HG02884 (cell line): ENCODE data around the gene IFNL2.
"Not testable (repeated sequence)": the region's sequence is repeated elsewhere in the genome, so short reads cannot be mapped to it uniquely, and the experiment has no call there.

Source experiments
- ATAC-seq: cut with Tn5 transposase; IDR thresholded peaks from one replicate; pipeline ENCODE4 v1.9.1; 2021; ENCODE audit warnings: mild to moderate bottlenecking, moderate library complexity; ENCODE audit not compliant: unreplicated experiment

The IFNL2 gene

DNA sequence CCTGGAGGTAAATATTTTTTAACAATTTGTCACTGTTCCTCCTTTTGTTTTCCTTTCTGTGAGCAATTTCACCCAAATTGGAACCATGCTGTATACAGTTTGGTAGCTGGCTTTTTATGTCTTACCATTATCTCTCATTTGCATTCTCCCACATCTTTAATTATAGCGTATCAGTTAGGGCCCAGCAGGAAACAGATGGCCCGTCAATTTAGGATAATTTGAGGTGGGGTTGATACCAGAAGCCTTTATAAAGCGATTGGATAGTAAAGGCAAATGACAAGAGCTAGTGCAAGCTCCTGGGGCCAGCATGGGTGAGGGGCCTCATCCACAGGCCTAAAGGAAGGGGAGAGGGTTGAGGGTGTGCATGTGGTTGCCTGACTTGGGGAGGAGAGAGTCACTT, 15.7 kb upstream of the IFNL2 start:
- no peak for ATAC-seq

DNA sequence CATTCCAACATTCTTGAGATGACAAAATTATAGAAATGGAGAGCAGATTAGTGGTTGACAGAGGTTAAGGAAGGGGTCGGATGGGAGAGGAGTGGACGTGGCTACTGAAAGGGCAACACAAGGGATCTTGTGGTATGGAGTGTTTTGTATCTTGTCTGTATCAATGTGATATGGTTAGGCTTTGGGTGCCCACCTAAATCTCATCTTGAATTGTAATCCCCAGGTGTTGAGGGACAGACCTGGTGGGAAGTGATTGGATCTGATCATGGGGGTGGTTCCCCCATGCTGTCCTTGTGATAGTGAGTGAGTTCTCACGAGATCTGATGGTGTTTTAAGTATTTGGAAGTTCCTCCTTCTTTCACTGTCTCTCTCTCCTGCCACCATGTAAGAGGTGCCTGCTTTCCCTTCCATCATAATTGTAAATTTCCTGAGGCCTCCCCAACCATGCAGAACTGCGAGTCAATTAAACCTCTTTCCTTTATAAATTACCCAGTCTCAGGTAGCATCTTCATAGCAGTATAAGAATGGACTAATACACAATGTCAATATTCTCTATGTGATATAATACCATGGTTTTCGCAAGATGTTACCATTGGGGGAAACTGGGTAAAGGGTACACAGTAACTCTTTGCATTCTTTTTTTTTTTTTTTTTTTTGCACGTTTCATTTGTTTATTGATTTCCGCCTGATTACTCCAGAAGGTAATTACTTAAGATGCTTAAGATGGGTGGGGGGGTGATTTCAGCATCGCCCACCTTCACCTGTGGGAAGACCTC, 14.6 kb upstream of the IFNL2 start:
- no peak for ATAC-seq

DNA sequence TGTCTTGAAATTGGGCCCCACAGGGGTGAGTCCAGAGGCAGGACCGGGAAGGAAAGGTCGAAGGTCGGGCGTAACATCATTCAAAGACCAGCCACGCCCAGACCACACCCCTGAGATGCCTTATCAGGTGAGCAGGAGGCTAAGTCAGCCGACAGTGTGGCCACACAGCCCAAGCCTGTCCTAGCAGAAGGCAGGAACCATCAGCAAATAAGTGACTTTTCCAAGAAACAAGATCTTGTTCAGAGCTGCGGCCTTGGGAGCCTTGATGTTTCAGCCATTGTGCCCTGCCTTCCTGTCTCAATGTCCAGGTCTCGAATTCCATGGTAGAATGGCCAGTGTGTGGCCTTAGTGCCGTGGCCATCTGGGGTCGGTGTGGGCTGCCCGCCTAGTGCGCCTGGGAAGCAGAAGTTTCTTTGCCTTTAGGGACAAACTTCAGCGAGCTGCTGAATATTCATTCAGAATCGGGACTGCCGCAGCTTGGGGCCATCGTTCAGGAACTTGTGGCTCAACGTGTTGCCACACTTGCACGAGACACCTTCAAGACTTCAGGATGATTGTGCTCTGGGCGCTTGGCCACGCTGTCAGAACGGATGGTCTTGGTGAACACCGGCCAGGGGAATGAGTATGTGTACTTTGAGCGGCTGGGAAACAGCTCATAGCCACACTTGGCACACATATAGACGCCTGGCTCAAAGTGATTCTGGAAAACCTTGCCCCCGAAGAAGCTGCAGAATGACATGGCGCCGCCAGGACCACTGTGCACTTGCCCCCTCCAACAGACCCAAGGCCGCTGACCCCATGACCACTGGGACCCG, 13.5 kb upstream of the IFNL2 start:
- ATAC-seq: no peak

DNA sequence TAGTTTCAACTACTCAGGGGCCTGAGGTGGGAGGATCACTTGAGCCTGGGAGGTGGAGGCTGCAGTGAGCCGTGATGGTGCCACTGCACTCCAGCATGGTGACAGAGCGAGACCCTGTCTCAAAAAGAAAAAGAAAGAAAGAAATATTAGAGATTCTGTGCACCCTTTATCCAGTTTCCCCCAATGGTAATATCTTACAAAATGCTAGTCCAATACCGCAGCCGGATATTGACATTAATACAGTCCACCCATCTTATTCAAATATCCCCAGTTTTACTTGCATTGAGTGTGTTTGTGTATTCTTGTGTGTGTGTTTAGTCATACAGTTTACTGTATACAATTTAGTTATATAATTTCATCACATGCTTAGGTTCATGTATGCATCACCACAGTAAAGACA, 11.0 kb upstream of the IFNL2 start:
- no peak for ATAC-seq

DNA sequence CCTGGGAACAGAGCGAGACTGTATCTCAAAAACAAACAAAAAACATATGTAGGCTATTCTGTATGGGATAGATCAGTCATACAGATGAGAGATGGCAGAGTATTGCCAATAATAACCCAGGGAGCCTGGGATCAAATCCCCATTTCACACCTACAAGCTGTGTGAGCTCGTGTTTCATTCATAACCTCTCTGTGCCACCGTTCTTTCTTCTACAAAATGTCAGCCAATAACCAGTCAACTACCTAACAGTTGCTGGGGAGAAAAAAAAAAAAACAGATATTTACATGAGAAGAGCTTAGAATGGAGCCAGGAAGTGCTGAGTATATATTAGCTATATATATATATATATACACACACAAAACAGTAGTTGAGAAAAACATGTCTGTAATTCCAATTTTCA, 6.5 kb upstream of the IFNL2 start:
- no peak for ATAC-seq

DNA sequence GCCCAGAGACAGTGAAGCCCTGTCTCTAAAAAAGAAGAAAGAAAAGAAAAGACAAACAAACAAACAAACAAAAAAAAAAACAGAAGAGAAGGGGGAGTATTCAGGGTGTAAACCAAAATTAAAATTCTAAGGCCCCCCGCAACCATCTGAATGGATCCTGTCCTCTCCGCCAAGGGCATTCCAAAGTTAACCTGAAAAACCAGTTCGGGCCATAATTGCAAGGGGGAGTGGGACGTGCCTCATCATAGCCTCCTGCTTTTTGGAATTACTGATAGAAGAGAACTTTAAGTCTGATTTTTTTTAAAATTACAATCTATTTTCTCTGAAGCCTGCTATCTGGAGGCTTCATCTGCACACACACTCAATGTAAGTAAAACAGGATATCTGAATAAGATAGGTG, 5.7 kb upstream of the IFNL2 start:
- ATAC-seq: no peak

DNA sequence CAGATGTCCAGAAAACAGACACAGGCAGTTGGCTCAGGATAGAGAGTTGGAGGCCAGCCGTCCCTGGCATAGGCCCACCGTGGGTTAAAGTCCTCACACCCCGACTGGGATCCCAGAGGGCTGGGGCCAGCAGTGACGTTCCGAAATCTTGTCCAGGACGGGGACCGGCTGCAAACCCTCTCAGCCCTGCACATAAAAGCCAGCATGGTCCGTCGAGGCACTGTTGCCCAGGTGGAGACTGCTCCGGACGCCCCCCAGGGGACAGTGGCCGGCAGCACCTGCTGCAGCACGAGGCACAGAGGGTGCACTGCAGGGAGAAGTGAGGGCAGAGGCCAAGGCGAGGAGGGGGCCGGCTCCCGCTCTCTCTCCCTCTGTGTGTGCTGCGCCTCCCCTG, 4.3 kb upstream of the IFNL2 start:
- ATAC-seq: no peak

DNA sequence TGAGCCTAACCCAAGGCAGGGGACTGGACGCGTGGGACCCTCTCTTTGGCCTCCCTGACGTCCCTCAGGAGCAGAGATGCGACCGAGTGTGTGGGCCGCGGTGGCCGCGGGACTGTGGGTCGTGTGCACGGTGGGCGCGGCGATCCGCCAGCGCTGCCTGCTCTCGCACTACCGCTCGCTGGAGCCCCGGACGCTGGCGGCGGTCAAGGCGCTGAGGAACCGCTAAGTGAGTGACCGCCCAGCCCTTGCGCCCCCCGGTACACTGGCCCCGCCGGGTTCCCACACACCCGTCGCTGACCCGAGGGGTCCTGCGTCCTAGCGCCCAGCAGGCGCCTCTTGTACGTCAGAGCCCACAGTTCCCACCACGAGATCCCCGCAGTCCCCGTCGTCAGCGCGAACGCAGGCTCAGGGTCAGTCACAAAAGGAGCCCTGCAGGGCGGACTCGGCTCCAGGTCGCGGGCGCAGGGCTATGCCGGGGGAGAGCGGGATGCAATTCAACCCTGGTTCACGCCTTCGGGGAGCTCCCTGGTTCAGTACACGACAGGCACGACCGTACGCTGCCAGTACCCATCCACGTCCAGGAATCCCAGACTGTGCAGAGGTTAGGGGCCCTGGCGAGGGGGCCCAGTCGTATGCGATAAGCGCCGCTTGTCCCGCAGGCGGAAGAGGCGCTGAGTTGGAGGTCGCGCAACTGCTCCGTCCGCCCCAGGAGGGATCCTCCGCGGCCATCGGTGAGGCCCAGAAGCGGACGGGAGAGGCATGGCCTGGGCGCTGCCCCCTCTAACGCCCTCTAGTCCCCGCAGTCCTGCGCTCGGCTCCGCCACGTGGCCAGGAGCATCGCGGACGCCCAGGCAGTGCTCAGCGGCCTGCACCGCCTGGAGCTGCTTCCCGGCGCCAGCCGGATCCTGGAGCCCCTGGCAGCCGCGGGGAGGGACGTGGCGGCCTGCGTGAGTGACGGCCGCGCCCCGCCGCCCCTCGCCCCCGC, 3.6 kb upstream of the IFNL2 start:
- ATAC-seq: no peak

DNA sequence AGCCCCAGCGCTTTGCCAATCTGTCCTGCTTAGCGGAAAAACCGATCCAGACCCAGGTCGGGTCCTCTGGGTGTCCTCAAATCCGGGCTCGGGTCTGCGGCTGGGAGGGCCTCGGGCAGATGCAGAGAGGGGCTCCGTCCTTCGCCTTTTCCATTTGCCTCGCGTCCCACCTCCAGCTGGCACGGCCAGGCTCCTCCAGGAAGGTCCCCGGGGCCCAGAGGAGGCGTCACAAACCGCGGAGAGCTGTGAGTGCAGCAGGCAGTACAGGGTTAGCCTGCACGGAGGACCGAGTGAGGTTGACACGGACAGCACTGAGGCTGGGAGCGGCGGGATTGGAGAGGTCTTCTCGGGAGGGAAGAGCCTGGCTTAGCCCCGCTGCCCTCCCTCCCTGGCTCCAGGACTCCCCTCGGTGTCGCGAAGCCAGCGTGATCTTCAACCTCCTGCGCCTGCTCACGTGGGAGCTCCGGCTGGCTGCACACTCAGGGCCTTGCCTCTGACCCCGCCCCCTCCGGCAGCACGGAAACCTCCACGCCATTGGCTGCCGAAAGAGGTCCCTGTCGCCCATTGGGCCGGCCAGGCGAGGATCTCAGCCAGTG, 2.8 kb upstream of the IFNL2 start:
- no peak for ATAC-seq

DNA sequence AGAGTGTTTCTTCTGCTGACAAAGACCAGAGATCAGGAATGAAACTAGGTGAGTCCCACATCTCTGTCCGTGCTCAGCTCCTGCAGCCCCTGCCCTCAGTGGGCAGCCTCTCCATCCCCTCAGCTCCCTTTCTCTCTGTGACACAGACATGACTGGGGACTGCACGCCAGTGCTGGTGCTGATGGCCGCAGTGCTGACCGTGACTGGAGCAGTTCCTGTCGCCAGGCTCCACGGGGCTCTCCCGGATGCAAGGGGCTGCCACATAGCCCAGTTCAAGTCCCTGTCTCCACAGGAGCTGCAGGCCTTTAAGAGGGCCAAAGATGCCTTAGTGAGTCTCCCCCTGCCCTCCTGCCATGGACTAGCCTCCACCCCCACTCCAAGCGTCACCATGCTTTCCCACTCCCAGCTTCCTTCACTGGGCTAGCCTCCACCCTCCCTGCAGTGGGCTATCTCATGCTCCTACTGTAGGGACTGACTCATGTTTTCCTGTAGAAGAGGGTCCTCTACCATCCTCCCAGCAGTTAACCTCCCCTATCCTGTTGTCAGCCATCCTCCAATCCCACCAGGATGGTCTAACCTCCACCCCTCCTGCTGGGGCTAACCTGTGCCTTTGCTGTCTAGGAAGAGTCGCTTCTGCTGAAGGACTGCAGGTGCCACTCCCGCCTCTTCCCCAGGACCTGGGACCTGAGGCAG, 481 bp downstream of the IFNL2 start:
- ATAC-seq: not testable (repeated sequence)

DNA sequence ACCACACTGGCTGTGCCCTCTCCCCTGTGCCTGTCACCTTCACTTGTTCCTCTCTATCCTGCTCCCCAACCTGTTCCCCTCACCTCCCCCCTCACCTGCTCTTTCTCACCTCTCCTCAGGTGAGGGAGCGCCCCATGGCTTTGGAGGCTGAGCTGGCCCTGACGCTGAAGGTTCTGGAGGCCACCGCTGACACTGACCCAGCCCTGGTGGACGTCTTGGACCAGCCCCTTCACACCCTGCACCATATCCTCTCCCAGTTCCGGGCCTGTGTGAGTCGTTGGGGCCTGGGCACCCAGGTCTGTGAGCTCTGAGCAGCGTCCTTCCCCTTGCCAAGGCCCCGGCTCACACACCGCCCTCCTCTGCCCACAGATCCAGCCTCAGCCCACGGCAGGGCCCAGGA, 1.2 kb downstream of the IFNL2 start:
- not testable (repeated sequence) for ATAC-seq

DNA sequence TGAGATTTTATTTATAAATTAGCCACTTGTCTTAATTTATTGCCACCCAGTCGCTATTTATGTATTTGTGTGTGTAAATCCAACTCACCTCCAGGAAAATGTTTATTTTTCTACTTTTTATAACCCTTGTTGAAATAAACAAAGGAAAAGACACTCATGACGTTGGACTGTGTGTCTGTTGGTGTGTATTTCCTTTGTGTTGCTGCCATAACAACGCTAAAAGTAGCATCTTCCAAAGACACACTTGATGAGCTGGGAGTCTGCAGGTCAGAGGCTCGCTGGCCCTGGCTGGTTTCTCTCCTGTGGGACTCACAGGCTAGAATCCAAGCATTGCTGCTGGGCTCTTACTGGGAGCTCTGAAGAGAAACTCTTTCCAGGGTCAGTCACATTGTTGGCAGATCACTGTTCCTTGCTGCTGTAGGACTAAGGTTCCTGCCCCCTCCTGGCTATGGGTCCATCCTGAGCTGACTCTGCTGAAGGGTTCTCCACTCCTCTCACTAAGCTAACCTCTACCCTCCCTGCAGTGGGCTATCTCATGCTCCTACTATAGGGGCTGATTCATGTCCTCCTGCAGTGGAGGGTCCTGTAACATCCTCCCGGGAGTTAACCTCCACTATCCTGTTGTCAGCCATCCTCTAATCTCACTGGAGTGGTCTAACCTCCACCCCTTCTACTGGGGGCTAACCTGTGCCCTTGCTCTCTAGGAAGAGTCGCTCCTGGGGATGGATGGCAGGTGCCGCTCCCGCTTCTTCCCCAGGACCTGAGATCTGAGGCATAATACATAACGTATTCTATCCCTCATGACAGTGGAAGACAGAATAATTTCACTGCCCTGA, 2.1 kb downstream of the IFNL2 start:
- ATAC-seq: no peak

DNA sequence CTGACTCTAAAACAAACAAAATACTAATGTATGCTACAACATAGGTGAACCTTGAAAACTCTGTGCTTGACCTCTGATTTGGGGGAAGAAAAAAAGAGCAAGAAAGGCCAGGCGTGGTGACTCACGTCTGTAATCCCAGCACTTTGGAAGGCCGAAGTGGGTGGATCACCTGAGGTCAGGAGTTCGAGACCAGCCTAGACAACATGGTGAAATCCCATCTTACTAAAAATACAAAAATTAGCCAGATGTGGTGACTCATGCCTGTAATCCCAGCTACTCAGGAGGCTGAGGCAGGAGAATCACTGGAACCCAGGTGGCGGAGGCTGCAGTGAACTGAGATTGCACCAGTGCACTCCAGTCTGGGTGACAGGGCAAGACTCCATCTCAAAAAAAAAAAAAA, 5.7 kb downstream of the IFNL2 start:
- not testable (repeated sequence) for ATAC-seq

DNA sequence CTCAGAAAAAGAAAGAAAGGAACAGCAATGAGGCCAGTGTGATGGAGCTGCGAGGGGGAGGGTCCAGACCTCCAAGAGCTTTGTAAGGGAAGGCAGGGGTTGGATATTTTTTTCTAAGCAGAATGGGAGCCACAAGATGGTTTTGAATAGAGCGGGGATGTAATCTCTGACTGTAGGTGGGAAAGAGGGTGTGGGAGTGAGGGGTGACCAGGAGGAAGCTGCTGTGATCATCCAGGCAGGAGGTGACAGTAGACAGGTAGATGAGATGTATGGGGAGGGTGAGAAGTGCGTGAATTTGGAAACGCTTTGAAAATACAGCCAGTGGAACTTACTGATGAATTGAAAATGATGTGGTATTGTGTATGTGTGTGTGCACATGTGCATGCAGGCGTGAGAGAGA, 7.4 kb downstream of the IFNL2 start:
- no peak for ATAC-seq

DNA sequence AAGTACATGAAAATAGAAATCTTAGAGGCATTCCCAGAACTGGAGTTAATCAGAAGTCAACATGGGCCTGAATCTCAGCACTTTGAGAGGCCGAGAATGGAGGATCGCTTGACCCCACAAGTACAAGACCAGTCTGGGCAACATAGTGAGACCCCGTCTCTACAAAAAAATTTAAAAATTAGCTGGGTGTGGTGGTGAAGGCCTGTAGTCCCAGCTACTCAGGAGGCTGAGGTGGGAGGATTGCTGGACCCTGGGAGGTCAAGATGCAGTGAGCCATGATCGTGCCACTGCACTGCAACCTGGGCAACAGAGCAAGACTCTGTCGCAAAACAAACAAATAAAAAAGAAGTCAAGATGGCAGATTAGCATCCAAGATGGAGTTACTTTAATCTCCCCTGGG, 8.5 kb downstream of the IFNL2 start:
- ATAC-seq: no peak

DNA sequence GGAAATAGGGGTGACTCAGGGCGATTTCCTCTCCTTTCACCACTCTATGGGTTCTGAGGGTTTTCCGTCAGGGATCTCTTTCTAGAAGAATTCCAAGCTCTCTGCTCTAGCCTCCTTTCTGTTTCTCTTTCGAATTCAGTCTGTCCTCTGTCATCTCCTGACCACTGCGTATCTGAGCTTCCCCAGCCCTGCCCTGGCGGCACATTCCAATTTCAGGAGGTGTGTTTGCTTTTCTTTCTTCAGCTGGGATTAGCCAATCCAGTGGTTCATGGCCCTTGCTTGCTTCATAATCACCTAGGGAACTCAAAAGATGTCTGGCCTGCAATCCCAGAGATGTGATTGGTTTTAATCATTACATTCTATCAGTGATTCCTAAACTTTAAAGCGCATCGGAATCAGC, 9.4 kb downstream of the IFNL2 start:
- no peak for ATAC-seq

DNA sequence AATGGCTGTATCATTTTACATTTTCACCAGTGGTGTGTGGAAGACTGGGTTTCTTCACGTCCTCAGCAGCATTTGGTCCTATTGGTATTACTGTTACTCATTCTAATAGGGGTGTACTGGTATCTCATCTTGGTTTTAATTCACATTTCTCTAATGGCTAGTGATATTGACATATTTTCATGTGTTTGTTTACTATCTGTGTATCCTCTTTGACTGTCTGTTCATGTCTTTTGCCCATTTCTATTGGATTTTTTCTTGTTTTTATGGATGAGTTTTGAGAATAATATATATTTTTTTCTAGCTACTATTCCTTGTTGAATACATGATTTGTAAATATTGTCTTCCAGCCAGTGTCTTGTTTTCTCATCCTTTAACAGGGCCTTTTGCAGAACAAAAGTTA, 13.8 kb downstream of the IFNL2 start:
- ATAC-seq: no peak

DNA sequence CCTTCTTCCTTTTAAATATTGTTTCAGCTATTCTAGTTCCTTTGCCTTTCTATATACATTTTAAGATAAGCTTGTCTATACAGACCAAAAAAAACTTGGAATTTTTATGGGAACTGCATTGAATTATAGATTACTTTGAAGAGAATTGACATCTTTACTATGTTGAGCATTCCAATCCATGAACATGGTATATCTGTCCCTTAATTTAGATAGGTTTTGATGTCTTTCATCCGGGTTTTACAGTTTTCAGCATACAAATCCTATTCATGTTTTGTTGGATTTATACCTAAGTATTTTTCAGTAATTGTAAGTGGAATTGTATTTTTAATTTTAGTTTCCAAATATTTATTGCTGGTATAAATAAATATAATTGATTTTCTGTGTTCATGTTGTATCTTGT, 15.8 kb downstream of the IFNL2 start:
- no peak for ATAC-seq

DNA sequence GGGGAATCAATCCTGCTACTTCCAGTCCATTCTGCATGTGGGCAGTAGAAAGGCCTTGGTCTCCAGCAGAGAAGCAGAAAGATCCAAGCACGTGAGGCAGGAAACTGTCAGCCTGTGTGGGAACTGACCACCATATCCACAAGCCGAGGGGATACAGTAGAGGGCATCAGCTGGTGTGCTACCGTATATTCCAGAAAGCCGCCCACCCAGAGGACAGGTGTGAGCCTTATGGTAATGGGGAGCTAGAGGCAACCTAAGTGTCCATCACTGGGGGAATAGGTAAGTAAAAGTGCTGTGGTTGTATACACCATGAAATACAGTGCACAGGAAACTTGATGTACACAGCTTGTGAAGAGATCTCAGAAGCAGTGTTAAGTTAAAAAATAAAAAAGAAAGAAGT, 25.2 kb downstream of the IFNL2 start:
- ATAC-seq: no peak
